ENCODE measurements around the gene ROR2.

Gene ROR2

DNA sequence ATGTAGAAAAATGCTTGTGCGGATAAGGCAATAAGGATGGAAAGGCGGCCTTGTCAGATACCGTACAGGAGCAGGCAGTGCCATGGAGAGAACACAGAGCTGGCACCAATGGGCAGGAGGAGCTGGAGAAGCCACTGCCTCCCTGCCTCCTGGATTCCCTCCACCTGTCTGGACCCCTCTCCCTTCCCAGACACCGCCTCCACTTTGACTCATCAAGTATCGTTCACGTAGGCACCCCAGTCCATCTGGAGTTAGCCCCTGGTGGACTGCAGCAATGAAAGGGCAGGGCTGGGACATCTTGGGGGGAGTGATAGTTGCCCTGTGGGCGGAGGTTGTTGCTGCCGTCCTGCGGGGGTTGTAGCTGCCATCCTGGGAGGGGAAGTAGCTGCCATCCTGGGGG lies 232.0 kb downstream of the ROR2 start:
- Histone ChIP-seq H2AFZ (ENCODE audit: low read depth, low read length) (no peak overlapping the region), H3K4me2 (ENCODE audit: insufficient read depth, low read length) (no peak overlapping the region), H3K79me2 (ENCODE audit: insufficient read depth, low read length) (no peaks in the 10 kb centered on the region), H3K36me3 (ENCODE audit: insufficient read depth, low read length) (no peaks in the 10 kb centered on the region), H3K27me3 (ENCODE audit: insufficient read depth, low read length, poor library complexity) (no peaks in the 10 kb centered on the region), H3K9ac (ENCODE audit: low read depth, low read length) (no peak overlapping the region), H4K20me1 (ENCODE audit: insufficient read depth, low read length) (no peaks in the 10 kb centered on the region), H3K27ac (ENCODE audit: low read length) (no peak overlapping the region), H3K9me3 (ENCODE audit: insufficient read depth, low read length, severe bottlenecking) (no peaks in the 10 kb centered on the region), H3K4me1 (ENCODE audit: insufficient read depth, low read length) (no peaks in the 10 kb centered on the region), H3K4me3 (ENCODE audit: low read depth in 1 of 2, low read length in 2 of 2) (no peak overlapping the region)
- no peak for DNase-seq
- no peak for ATAC-seq (ENCODE audit: insufficient read depth, low read depth)
- TF ChIP-seq EZH2 (IDR thresholded peaks at IDR 0.05; ENCODE audit: borderline replicate concordance, low read depth, low read length, severe bottlenecking) = no peak

DNA sequence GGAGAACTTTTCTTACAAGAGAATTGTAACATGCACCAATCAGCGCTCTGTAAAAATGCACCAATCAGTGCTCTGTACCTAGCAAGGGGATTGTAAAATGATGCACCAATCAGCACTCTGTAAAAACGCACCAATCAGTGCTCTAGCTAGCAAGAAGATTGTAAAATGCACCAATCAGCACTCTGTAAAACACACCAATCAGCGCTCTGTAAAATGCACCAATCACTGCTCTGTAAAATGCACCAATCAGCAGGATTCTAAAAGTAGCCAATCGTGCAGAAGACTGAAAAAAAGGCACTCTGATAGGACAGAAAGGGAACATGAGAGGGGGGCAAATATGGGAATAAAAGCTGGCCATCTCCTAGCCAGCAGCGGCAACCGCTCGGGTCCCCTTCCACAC lies 233.2 kb downstream of the ROR2 start:
- no peak overlapping the region for H3K9ac ChIP-seq (ENCODE audit: low read depth, low read length)
- DNase-seq (no peak), ATAC-seq (ENCODE audit: insufficient read depth, low read depth) (no peak)
- H3K27ac ChIP-seq (ENCODE audit: low read length) = no peak overlapping the region
- no peak overlapping the region for H2AFZ ChIP-seq (ENCODE audit: low read depth, low read length)
- no peaks in the 10 kb centered on the region for H3K27me3 ChIP-seq (ENCODE audit: insufficient read depth, low read length, poor library complexity)
- H3K4me2 ChIP-seq (ENCODE audit: insufficient read depth, low read length) = no peak overlapping the region
- H3K4me3 ChIP-seq (ENCODE audit: low read depth in 1 of 2, low read length in 2 of 2) = no peak overlapping the region
- TF ChIP-seq, protein P1, sequence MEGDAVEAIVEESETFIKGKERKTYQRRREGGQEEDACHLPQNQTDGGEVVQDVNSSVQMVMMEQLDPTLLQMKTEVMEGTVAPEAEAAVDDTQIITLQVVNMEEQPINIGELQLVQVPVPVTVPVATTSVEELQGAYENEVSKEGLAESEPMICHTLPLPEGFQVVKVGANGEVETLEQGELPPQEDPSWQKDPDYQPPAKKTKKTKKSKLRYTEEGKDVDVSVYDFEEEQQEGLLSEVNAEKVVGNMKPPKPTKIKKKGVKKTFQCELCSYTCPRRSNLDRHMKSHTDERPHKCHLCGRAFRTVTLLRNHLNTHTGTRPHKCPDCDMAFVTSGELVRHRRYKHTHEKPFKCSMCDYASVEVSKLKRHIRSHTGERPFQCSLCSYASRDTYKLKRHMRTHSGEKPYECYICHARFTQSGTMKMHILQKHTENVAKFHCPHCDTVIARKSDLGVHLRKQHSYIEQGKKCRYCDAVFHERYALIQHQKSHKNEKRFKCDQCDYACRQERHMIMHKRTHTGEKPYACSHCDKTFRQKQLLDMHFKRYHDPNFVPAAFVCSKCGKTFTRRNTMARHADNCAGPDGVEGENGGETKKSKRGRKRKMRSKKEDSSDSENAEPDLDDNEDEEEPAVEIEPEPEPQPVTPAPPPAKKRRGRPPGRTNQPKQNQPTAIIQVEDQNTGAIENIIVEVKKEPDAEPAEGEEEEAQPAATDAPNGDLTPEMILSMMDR (IDR thresholded peaks at IDR 0.05; ENCODE audit: borderline replicate concordance, extremely low read depth, low read length, poor library complexity, severe bottlenecking) = no peak
- no peak for TF ChIP-seq EZH2 (IDR thresholded peaks at IDR 0.05; ENCODE audit: borderline replicate concordance, low read depth, low read length, severe bottlenecking)
- H4K20me1 ChIP-seq (ENCODE audit: insufficient read depth, low read length) = no peaks in the 10 kb centered on the region
- no peaks in the 10 kb centered on the region for H3K79me2 ChIP-seq (ENCODE audit: insufficient read depth, low read length)
- no peaks in the 10 kb centered on the region for H3K9me3 ChIP-seq (ENCODE audit: insufficient read depth, low read length, severe bottlenecking)
- no peaks in the 10 kb centered on the region for H3K36me3 ChIP-seq (ENCODE audit: insufficient read depth, low read length)
- H3K4me1 ChIP-seq (ENCODE audit: insufficient read depth, low read length) = no peaks in the 10 kb centered on the region

DNA sequence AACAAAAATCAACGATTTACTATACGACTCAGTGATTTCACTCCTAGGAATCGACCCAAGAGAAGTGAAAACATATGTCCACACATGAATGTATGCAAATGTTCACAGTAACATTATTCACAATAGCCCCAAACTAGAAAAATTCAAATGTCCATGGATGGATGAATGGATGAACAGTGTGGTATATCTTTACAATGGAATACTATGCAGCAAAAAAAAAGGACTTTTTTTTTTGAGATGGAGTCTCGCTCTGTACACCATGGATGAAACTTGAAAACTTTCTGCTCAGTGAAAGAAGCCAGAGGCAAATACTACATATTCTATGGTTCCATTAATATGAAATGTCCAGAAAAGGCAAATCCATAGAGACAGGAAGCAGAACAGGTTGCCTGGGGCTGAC lies 233.8 kb downstream of the ROR2 start:
- Histone ChIP-seq H3K4me3 (ENCODE audit: low read depth in 1 of 2, low read length in 2 of 2) (no peak overlapping the region), H3K9ac (ENCODE audit: low read depth, low read length) (no peak overlapping the region), H3K27me3 (ENCODE audit: insufficient read depth, low read length, poor library complexity) (no peaks in the 10 kb centered on the region), H3K4me1 (ENCODE audit: insufficient read depth, low read length) (no peaks in the 10 kb centered on the region), H3K4me2 (ENCODE audit: insufficient read depth, low read length) (no peak overlapping the region), H3K79me2 (ENCODE audit: insufficient read depth, low read length) (no peaks in the 10 kb centered on the region), H3K36me3 (ENCODE audit: insufficient read depth, low read length) (no peaks in the 10 kb centered on the region), H4K20me1 (ENCODE audit: insufficient read depth, low read length) (no peaks in the 10 kb centered on the region), H2AFZ (ENCODE audit: low read depth, low read length) (no peak overlapping the region), H3K27ac (ENCODE audit: low read length) (no peak overlapping the region), H3K9me3 (ENCODE audit: insufficient read depth, low read length, severe bottlenecking) (no peaks in the 10 kb centered on the region)
- ATAC-seq (ENCODE audit: insufficient read depth, low read depth) = no peak
- no peak for TF ChIP-seq EZH2 (IDR thresholded peaks at IDR 0.05; ENCODE audit: borderline replicate concordance, low read depth, low read length, severe bottlenecking)
- TF ChIP-seq, protein P1 (IDR thresholded peaks at IDR 0.05; ENCODE audit: borderline replicate concordance, extremely low read depth, low read length, poor library complexity, severe bottlenecking) = no peak
- DNase-seq = no peak

DNA sequence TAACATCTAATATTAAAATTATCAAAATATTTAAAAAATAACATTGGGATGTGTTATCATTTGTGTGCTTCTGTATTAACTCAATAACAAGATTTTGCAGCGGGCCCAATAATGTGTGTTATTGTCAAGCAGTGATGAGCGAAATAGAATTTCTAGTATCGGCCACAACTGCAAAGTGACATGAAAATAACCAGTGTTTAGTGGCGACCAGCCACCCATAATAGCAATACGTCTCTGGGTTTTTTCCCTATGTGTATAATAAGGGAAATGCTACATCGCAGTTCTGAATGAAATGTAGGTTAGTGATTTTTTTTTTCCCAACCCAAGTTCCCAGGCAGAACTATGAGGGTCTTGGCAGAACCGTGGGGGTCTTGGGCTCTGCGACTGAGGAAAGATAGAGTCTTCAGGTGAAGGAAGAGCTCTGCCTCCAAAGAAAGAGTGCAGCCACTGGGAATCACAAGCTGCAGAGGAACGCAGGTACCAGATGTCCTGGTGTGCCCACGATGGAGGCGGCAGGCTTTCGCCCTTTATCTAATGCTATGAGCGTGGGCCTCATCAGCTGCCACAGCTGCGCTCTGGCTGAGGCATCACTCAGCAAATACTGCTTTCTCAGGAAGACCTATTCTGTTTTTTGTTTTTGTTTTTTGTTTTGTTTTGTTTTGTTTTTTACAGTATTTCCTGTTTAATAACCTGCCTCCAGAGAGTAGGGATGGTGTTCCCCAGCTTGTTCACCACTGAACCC lies 235.0 kb downstream of the ROR2 start:
- Histone ChIP-seq H3K9ac (ENCODE audit: low read depth, low read length) (no peak overlapping the region), H3K27me3 (ENCODE audit: insufficient read depth, low read length, poor library complexity) (no peaks in the 10 kb centered on the region), H3K36me3 (ENCODE audit: insufficient read depth, low read length) (no peaks in the 10 kb centered on the region), H3K27ac (ENCODE audit: low read length) (no peak overlapping the region), H2AFZ (ENCODE audit: low read depth, low read length) (no peak overlapping the region), H4K20me1 (ENCODE audit: insufficient read depth, low read length) (no peaks in the 10 kb centered on the region), H3K9me3 (ENCODE audit: insufficient read depth, low read length, severe bottlenecking) (no peaks in the 10 kb centered on the region), H3K79me2 (ENCODE audit: insufficient read depth, low read length) (no peaks in the 10 kb centered on the region), H3K4me3 (ENCODE audit: low read depth in 1 of 2, low read length in 2 of 2) (no peak overlapping the region), H3K4me1 (ENCODE audit: insufficient read depth, low read length) (no peaks in the 10 kb centered on the region), H3K4me2 (ENCODE audit: insufficient read depth, low read length) (no peak overlapping the region)
- ATAC-seq (ENCODE audit: insufficient read depth, low read depth) (no peak), DNase-seq (no peak)
- no peak for TF ChIP-seq EZH2 (IDR thresholded peaks at IDR 0.05; ENCODE audit: borderline replicate concordance, low read depth, low read length, severe bottlenecking)
- TF ChIP-seq, protein P1 (IDR thresholded peaks at IDR 0.05; ENCODE audit: borderline replicate concordance, extremely low read depth, low read length, poor library complexity, severe bottlenecking) = no peak
